Endothelial cell of umbilical vein (primary cell): ENCODE data around the gene DPP10. TPM values are rescaled to one million over a fixed set of nuclear protein-coding genes. Genes with fewer than 3 reads are reported as not detected.

Experiments
- BruUV-seq: library from RNA; stranded (reverse); fragments of 400-500 nt; replicated peaks from 2 replicates; lab custom pipeline; 2021; lab: Mats Ljungman, UMichigan
- CTCF ChIA-PET: fragments of 300-600, 350-600 bp; sonication (Branson Sonifier 250); formaldehyde crosslinking; loops from one replicate; lab custom pipeline; 2021; ENCODE audit warnings: antibody characterized with exemption, inconsistent platforms; lab: Charles Lee
- POLR2A ChIA-PET: fragments of 300-600, 350-600 bp; sonication (Branson Sonifier 250); formaldehyde crosslinking; loops from one replicate; lab custom pipeline; 2021; ENCODE audit warnings: antibody characterized with exemption, inconsistent platforms; lab: Charles Lee
- DNase-seq: peaks from one replicate; pipeline ENCODE4 v3.0.0-alpha.2; 2011; ENCODE audit warnings: low read depth, low spot score
- FAIRE-seq: peaks from 2 replicates; lab custom pipeline; 2011; peaks lifted over from hg19 to GRCh38; lab: Jason Lieb, UNC
- H2AFZ ChIP-seq: 2 replicates; pipeline ENCODE4 v1.6.0; 2012; ENCODE audit warnings: low read depth, low read length, control low read depth, inconsistent platforms
- H3K27ac ChIP-seq: 2 replicates; pipeline ENCODE4 v1.5.1; 2011; ENCODE audit warnings: low read depth, mild to moderate bottlenecking, control low read depth, low read length, moderate library complexity; ENCODE audit not compliant: insufficient read depth
- H3K27me3 ChIP-seq, 2 experiments: 2 replicates each; pipeline versions ENCODE4 v1.6.0 to v1.6.1; 2011; ENCODE audit warnings: low read length in 2 of 2, mixed read lengths in 1 of 2; ENCODE audit not compliant: control insufficient read depth in 2 of 2, insufficient read depth in 2 of 2
- H3K36me3 ChIP-seq, 2 experiments: 2 replicates in 1 of 2; 3 replicates in 1 of 2; pipeline ENCODE4 v1.5.1; 2011; ENCODE audit warnings: low read length in 2 of 2, mild to moderate bottlenecking in 1 of 2, moderate library complexity in 1 of 2; ENCODE audit not compliant: control insufficient read depth in 2 of 2, insufficient read depth in 2 of 2; ENCODE audit errors: extremely low read depth in 1 of 2
- H3K4me1 ChIP-seq: 3 replicates; pipeline ENCODE4 v1.5.1; 2011; ENCODE audit warnings: mild to moderate bottlenecking, low read length; ENCODE audit not compliant: control insufficient read depth, insufficient read depth; ENCODE audit errors: extremely low read depth
- H3K4me2 ChIP-seq: 2 replicates; pipeline ENCODE4 v1.6.1; 2011; ENCODE audit warnings: low read length, control low read depth, mixed read lengths; ENCODE audit not compliant: insufficient read depth
- H3K4me3 ChIP-seq, 3 experiments: fragments of 200-600 bp in 1 of 3; sonication (generic), shearing (Covaris generic) in 1 of 3; replicated peaks in 1 of 3; 2 replicates each; pipeline ENCODE4 v1.5.1; 2011 to 2016; ENCODE audit warnings: control low read depth in 3 of 3, low read length in 3 of 3, mild to moderate bottlenecking in 2 of 3, inconsistent platforms in 1 of 3, low read depth in 1 of 3, moderate library complexity in 1 of 3; ENCODE audit not compliant: insufficient read depth in 1 of 3
- H3K79me2 ChIP-seq: 2 replicates; pipeline ENCODE4 v1.6.0; 2012; ENCODE audit warnings: low read length, inconsistent platforms; ENCODE audit not compliant: control insufficient read depth, insufficient read depth
- H3K9ac ChIP-seq: replicated peaks from 2 replicates; pipeline ENCODE3; 2011; ENCODE audit warnings: low read length, control low read depth; ENCODE audit not compliant: insufficient read depth; ENCODE audit errors: extremely low read depth
- H3K9me1 ChIP-seq: replicated peaks from 3 replicates; pipeline ENCODE4 v1.6.0; 2011; ENCODE audit warnings: mild to moderate bottlenecking, low read length; ENCODE audit not compliant: control insufficient read depth, insufficient read depth; ENCODE audit errors: extremely low read depth
- H3K9me3 ChIP-seq: replicated peaks from 2 replicates; pipeline ENCODE4 v1.5.1; 2012; ENCODE audit warnings: low read length, inconsistent platforms; ENCODE audit not compliant: control insufficient read depth, insufficient read depth
- H4K20me1 ChIP-seq: replicated peaks from 2 replicates; pipeline ENCODE3; 2011; ENCODE audit warnings: mild to moderate bottlenecking, low read length; ENCODE audit not compliant: control insufficient read depth, insufficient read depth; ENCODE audit errors: extremely low read depth
- EZH2 ChIP-seq: IDR thresholded peaks from 2 replicates; pipeline ENCODE4 v1.6.1; 2012; ENCODE audit warnings: borderline replicate concordance, low read depth, mild to moderate bottlenecking, moderate library complexity, low read length, inconsistent platforms; ENCODE audit not compliant: severe bottlenecking
- FOS ChIP-seq: IDR thresholded peaks from 2 replicates; pipeline ENCODE4 v1.6.1; 2011; ENCODE audit warnings: mild to moderate bottlenecking, low read length, moderate library complexity, borderline replicate concordance; ENCODE audit not compliant: insufficient read depth
- GATA2 ChIP-seq: IDR thresholded peaks from 2 replicates; pipeline ENCODE4 v1.7.0; 2011; ENCODE audit warnings: low read depth, mild to moderate bottlenecking, moderate library complexity, mixed read lengths, low read length; ENCODE audit not compliant: insufficient read length, insufficient read depth
- JUN ChIP-seq: IDR thresholded peaks from 2 replicates; pipeline ENCODE4 v1.6.1; 2011; ENCODE audit warnings: borderline replicate concordance, low read depth; ENCODE audit not compliant: insufficient read length, insufficient read depth
- MAX ChIP-seq: IDR thresholded peaks from 2 replicates; pipeline ENCODE4 v1.6.1; 2011; ENCODE audit not compliant: insufficient read depth, insufficient read length
- MYC ChIP-seq: IDR thresholded peaks from one replicate; pipeline ENCODE4 v1.6.1; 2011; ENCODE audit warnings: mild to moderate bottlenecking, low read depth, low read length
- POLR2A ChIP-seq: IDR thresholded peaks from 2 replicates; pipeline ENCODE4 v1.6.1; 2012; ENCODE audit warnings: low read depth, mild to moderate bottlenecking, control low read depth, low read length
- POLR2AphosphoS5 ChIP-seq: IDR thresholded peaks from 2 replicates; pipeline ENCODE4 v1.6.1; 2012; ENCODE audit warnings: low read depth, mild to moderate bottlenecking, control low read depth, low read length, moderate library complexity; ENCODE audit not compliant: insufficient read depth
- dilution Hi-C: fragments of 300-500 bp; cut with MboI; formaldehyde crosslinking; loops from one replicate; pipeline ENCODE4 v1.15.0; 2019; ENCODE audit warnings: low sequenced_read_pairs; ENCODE audit not compliant: extremely low pct_ligation_motif_present
- intact Hi-C: fragments of 100-400 bp; cut with micrococcal nuclease; formaldehyde crosslinking; loops from one replicate; pipeline ENCODE4 v1.10.0; 2022
- polyA plus RNA-seq, 4 experiments: library from polyadenylated mRNA; depleted of rRNA in 3 of 4; stranded (reverse) in 3 of 4; unstranded in 1 of 4; fragments of >200 nt; gene quantifications; 2 replicates each; pipeline versions ENCODE4 v1.2.1 to v1.2.3, GENCODE V29; 2011 to 2012; ENCODE audit warnings: missing spikeins in 1 of 4
- total RNA-seq: library from RNA; stranded (reverse); gene quantifications from 2 replicates; pipeline ENCODE4 v1.2.3, GENCODE V29; 2021
- TF ChIP-seq, protein P1 (sequence below), 2 donors: IDR thresholded peaks; 1 replicate in 1 of 2; 2 replicates in 1 of 2; pipeline ENCODE4 v1.5.1; 2011; ENCODE audit warnings: low read length in 2 of 2, mild to moderate bottlenecking in 2 of 2, moderate library complexity in 2 of 2, control low read depth in 1 of 2, inconsistent platforms in 1 of 2, low read depth in 1 of 2; ENCODE audit not compliant: insufficient read depth in 1 of 2; ENCODE audit errors: extremely low read depth in 1 of 2

Gene DPP10
- total and polyA plus RNA-seq, 2 donors (not counting 3 experiments of a cell fraction or from before 2014, with no cell fraction given), result not detected

GRCh38 chr2:114614592-114614991 is 172.2 kb downstream of the DPP10 start:
- Histone ChIP-seq H2AFZ (no peak overlapping the region), H4K20me1 (no peaks in the 10 kb centered on the region), H3K27ac (no peak overlapping the region), H3K36me3 (no peaks in the 10 kb centered on the region), H3K79me2 (no peaks in the 10 kb centered on the region), H3K9me3 (no peaks in the 10 kb centered on the region), H3K4me2 (no peak overlapping the region), H3K9me1 (no peaks in the 10 kb centered on the region), H3K4me1 (no peaks in the 10 kb centered on the region), H3K9ac (no peak overlapping the region), H3K27me3 (no peaks in the 10 kb centered on the region), H3K4me3 (no peak overlapping the region)
- BruUV-seq, result no TSS peak
- DNase-seq, result no peak
- ChIA-PET POLR2A (no interaction called here), CTCF (no interaction called here)
- FAIRE-seq, result no peak
- intact Hi-C loops, result no loop called here
- TF ChIP-seq POLR2A, result no peak
- TF ChIP-seq POLR2AphosphoS5, result no peak
- TF ChIP-seq JUN, result no peak
- no peak for TF ChIP-seq FOS
- TF ChIP-seq GATA2, result no peak
- TF ChIP-seq, protein P1, sequence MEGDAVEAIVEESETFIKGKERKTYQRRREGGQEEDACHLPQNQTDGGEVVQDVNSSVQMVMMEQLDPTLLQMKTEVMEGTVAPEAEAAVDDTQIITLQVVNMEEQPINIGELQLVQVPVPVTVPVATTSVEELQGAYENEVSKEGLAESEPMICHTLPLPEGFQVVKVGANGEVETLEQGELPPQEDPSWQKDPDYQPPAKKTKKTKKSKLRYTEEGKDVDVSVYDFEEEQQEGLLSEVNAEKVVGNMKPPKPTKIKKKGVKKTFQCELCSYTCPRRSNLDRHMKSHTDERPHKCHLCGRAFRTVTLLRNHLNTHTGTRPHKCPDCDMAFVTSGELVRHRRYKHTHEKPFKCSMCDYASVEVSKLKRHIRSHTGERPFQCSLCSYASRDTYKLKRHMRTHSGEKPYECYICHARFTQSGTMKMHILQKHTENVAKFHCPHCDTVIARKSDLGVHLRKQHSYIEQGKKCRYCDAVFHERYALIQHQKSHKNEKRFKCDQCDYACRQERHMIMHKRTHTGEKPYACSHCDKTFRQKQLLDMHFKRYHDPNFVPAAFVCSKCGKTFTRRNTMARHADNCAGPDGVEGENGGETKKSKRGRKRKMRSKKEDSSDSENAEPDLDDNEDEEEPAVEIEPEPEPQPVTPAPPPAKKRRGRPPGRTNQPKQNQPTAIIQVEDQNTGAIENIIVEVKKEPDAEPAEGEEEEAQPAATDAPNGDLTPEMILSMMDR (IDR thresholded peaks at IDR 0.05; ENCODE audit: extremely low read depth in 1 of 2, insufficient read depth in 1 of 2, low read depth in 1 of 2, low read length in 2 of 2), result no peak
- no peak for TF ChIP-seq EZH2
- no peak for TF ChIP-seq MYC
- no peak for TF ChIP-seq MAX
- dilution Hi-C loops, result no loop called here
